DND-41 (cell line): ENCODE data around the gene FBXO21.

ENCODE experiments used
- ATAC-seq: fragments of 200-7000 bp; cut with Tn5 transposase; 3 replicates; pipeline ENCODE4 v1.9.1; 2021; ENCODE audit warnings: low read depth; ENCODE audit not compliant: insufficient read depth
- DNase-seq: peaks from one replicate; pipeline ENCODE4 v3.0.0-alpha.2; 2020
- H2AFZ ChIP-seq: 2 replicates; pipeline ENCODE4 v1.6.0; 2012; ENCODE audit warnings: low read depth, low read length
- H3K27ac ChIP-seq: 2 replicates; pipeline ENCODE4 v1.5.1; 2012; ENCODE audit warnings: low read length, inconsistent platforms
- H3K27me3 ChIP-seq: fragments of 200-600 bp; sonication (generic); 2 replicates; pipeline ENCODE4 v1.6.0; 2012; ENCODE audit warnings: low read length, mild to moderate bottlenecking, inconsistent platforms; ENCODE audit not compliant: insufficient read depth, poor library complexity
- H3K36me3 ChIP-seq: 2 replicates; pipeline ENCODE4 v1.5.1; 2012; ENCODE audit warnings: low read length, inconsistent platforms; ENCODE audit not compliant: insufficient read depth
- H3K4me1 ChIP-seq: 2 replicates; pipeline ENCODE4 v1.5.1; 2012; ENCODE audit warnings: mild to moderate bottlenecking, low read length; ENCODE audit not compliant: insufficient read depth
- H3K4me2 ChIP-seq: 2 replicates; pipeline ENCODE4 v1.6.0; 2012; ENCODE audit warnings: mild to moderate bottlenecking, moderate library complexity, low read length, inconsistent platforms; ENCODE audit not compliant: insufficient read depth
- H3K4me3 ChIP-seq, 2 experiments: fragments of 200-600 bp in 1 of 2; shearing (Covaris generic) in 1 of 2; 2 replicates each; pipeline ENCODE4 v1.5.1; 2012 to 2016; ENCODE audit warnings: inconsistent platforms in 2 of 2, low read length in 2 of 2, mild to moderate bottlenecking in 2 of 2, low read depth in 1 of 2, moderate library complexity in 1 of 2
- H3K79me2 ChIP-seq: 2 replicates; pipeline ENCODE4 v1.6.0; 2012; ENCODE audit warnings: low read length, inconsistent platforms; ENCODE audit not compliant: insufficient read depth
- H3K9ac ChIP-seq: 2 replicates; pipeline ENCODE4 v1.6.0; 2012; ENCODE audit warnings: low read depth, mild to moderate bottlenecking, inconsistent platforms, low read length, moderate library complexity
- H3K9me3 ChIP-seq: 2 replicates; pipeline ENCODE4 v1.5.1; 2012; ENCODE audit warnings: low read length, moderate library complexity, mild to moderate bottlenecking, inconsistent platforms; ENCODE audit not compliant: insufficient read depth, severe bottlenecking
- H4K20me1 ChIP-seq: 2 replicates; pipeline ENCODE4 v1.6.0; 2012; ENCODE audit warnings: low read length; ENCODE audit not compliant: insufficient read depth
- EZH2 ChIP-seq: IDR thresholded peaks from 3 replicates; pipeline ENCODE4 v1.6.1; 2012; ENCODE audit warnings: borderline replicate concordance, low read depth, mild to moderate bottlenecking, moderate library complexity, low read length, inconsistent platforms; ENCODE audit not compliant: severe bottlenecking
- TF ChIP-seq, protein P1 (sequence below): IDR thresholded peaks from 2 replicates; pipeline ENCODE4 v1.5.1; 2012; ENCODE audit warnings: borderline replicate concordance, low read length, moderate library complexity, mild to moderate bottlenecking; ENCODE audit not compliant: poor library complexity, severe bottlenecking; ENCODE audit errors: extremely low read depth

The FBXO21 gene

DNA sequence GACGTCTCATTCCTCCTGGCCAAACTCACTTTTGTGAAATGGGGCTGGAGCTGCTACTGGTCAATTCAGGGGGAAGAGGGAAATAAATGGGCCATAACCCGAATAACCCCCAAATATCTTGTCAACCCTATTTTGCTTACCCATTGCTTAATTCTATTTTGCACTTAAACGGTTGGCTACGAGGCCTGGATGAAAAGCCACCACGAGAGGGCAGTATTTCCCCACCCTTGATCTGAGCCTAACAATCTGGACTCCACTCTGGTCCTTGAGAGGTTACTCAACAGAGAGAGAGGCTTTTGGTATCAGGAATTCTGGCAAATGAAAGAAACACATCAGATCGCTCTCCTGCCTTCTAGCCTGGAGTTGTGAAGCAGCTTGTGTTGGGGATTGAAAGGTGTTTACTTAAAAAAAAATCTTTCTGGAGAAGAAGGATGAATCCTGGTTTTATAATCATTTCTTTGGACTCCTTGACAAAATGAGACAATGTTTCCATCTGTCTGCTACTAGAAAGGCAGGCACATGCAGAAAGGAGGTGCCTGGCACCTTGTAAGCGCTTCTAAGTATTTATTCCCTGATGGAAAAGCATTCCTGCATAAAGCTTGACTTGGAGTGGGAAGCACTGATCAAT is 22.4 kb upstream of the FBXO21 start:
- peak; percentile 81 for ATAC-seq
- TF ChIP-seq EZH2, result no peak
- TF ChIP-seq, protein P1, sequence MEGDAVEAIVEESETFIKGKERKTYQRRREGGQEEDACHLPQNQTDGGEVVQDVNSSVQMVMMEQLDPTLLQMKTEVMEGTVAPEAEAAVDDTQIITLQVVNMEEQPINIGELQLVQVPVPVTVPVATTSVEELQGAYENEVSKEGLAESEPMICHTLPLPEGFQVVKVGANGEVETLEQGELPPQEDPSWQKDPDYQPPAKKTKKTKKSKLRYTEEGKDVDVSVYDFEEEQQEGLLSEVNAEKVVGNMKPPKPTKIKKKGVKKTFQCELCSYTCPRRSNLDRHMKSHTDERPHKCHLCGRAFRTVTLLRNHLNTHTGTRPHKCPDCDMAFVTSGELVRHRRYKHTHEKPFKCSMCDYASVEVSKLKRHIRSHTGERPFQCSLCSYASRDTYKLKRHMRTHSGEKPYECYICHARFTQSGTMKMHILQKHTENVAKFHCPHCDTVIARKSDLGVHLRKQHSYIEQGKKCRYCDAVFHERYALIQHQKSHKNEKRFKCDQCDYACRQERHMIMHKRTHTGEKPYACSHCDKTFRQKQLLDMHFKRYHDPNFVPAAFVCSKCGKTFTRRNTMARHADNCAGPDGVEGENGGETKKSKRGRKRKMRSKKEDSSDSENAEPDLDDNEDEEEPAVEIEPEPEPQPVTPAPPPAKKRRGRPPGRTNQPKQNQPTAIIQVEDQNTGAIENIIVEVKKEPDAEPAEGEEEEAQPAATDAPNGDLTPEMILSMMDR, result peak; percentile 97

GRCh38 chr12:117210266-117210918 is 20.1 kb upstream of the FBXO21 start:
- no peaks in the 10 kb centered on the region for H3K4me1 ChIP-seq
- TF ChIP-seq, protein P1, result no peak
- TF ChIP-seq EZH2, result no peak
- no peaks in the 10 kb centered on the region for H3K36me3 ChIP-seq
- H3K9ac ChIP-seq, result no peak overlapping the region
- no peak overlapping the region for H3K27ac ChIP-seq
- H3K27me3 ChIP-seq, result peaks cover 23% of the 10 kb centered on the region
- no peak overlapping the region for H3K4me2 ChIP-seq
- no peaks in the 10 kb centered on the region; the same call in 1 of the 2 replicates for H4K20me1 ChIP-seq
- H3K79me2 ChIP-seq, result no peaks in the 10 kb centered on the region
- no peak overlapping the region for H2AFZ ChIP-seq
- no peaks in the 10 kb centered on the region for H3K9me3 ChIP-seq
- ATAC-seq, result no peak
- DNase-seq, result no peak
- no peak overlapping the region for H3K4me3 ChIP-seq

More for the DNA sequence above, 22.4 kb upstream of the FBXO21 start:
- Histone ChIP-seq H3K4me1 (no peaks in the 10 kb centered on the region), H3K79me2 (no peaks in the 10 kb centered on the region), H2AFZ (no peak overlapping the region), H4K20me1 (no peaks in the 10 kb centered on the region; the same call in 1 of the 2 replicates), H3K36me3 (no peaks in the 10 kb centered on the region), H3K9ac (no peak overlapping the region), H3K9me3 (no peaks in the 10 kb centered on the region), H3K4me2 (no peak overlapping the region), H3K4me3 (no peak overlapping the region), H3K27me3 (peaks cover 17% of the 10 kb centered on the region), H3K27ac (no peak overlapping the region)
- peak; percentile 69 for DNase-seq

- Histone ChIP-seq H3K4me3 (no peak overlapping the region), H3K9me3 (no peaks in the 10 kb centered on the region), H3K27me3 (peaks cover 18% of the 10 kb centered on the region), H3K4me1 (no peaks in the 10 kb centered on the region), H4K20me1 (no peaks in the 10 kb centered on the region; the same call in 1 of the 2 replicates), H2AFZ (no peak overlapping the region), H3K79me2 (no peaks in the 10 kb centered on the region), H3K9ac (no peak overlapping the region), H3K27ac (no peak overlapping the region), H3K36me3 (no peaks in the 10 kb centered on the region), H3K4me2 (no peak overlapping the region)
- no peak for DNase-seq
- TF ChIP-seq, protein P1, result no peak
- TF ChIP-seq EZH2, result no peak
- no peak for ATAC-seq
Observed at GRCh38 chr12:117209626-117210025, 19.4 kb upstream of the FBXO21 start.
